Endothelial cell of umbilical vein (primary cell): Measurements from ENCODE around the gene C19orf33.
"Not testable (repeated sequence)": the region's sequence is repeated elsewhere in the genome, so short reads cannot be mapped to it uniquely, and the experiment has no call there.

Experiments used
- MAX ChIP-seq: IDR thresholded peaks from 2 replicates; pipeline ENCODE4 v1.6.1; 2011; ENCODE audit not compliant: insufficient read depth, insufficient read length
- POLR2A ChIP-seq: IDR thresholded peaks from 2 replicates; pipeline ENCODE4 v1.6.1; 2012; ENCODE audit warnings: low read depth, mild to moderate bottlenecking, control low read depth, low read length

- not testable (repeated sequence) for TF ChIP-seq POLR2A, MAX
Observed at GRCh38 chr19:38339011-38339410, 35.0 kb downstream of the C19orf33 start.
